CD14-positive monocyte (primary cell): ENCODE results near the gene CARM1. TPM values are rescaled to one million over a fixed set of nuclear protein-coding genes. Genes with fewer than 3 reads are reported as not detected.

Experiments
- DNase-seq, 3 donors: peaks; one replicate each; pipeline ENCODE4 v3.0.0-alpha.2; 2011 to 2022
- H2AFZ ChIP-seq: 2 replicates; pipeline ENCODE4 v1.6.0; 2012; ENCODE audit warnings: mild to moderate bottlenecking, low read depth, low read length, inconsistent platforms; ENCODE audit not compliant: insufficient read depth, poor library complexity, severe bottlenecking
- H3K27ac ChIP-seq, 2 donors: 1 replicate in 1 of 2; 2 replicates in 1 of 2; pipeline ENCODE4 v1.5.1; 2012 to 2013; ENCODE audit warnings: low read length in 2 of 2, control low read depth in 1 of 2, inconsistent platforms in 1 of 2, low read depth in 1 of 2, mild to moderate bottlenecking in 1 of 2
- H3K27me3 ChIP-seq, 2 donors: one replicate each; pipeline versions ENCODE4 v1.6.0 to v1.6.1; 2011 to 2013; ENCODE audit warnings: low read length in 2 of 2; ENCODE audit not compliant: control insufficient read depth in 2 of 2, insufficient read depth in 2 of 2
- H3K36me3 ChIP-seq, 2 donors: replicated peaks in 1 of 2; 1 replicate in 1 of 2; 2 replicates in 1 of 2; pipeline versions ENCODE4 v1.5.1 to v1.6.1; 2012 to 2013; ENCODE audit warnings: low read length in 2 of 2, control low read depth in 1 of 2, inconsistent platforms in 1 of 2, mild to moderate bottlenecking in 1 of 2; ENCODE audit not compliant: insufficient read depth in 2 of 2, control insufficient read depth in 1 of 2
- H3K4me1 ChIP-seq, 2 donors: 1 replicate in 1 of 2; 2 replicates in 1 of 2; pipeline versions ENCODE4 v1.5.1 to v1.6.1; 2012 to 2013; ENCODE audit warnings: low read length in 2 of 2, control low read depth in 1 of 2, inconsistent platforms in 1 of 2, mild to moderate bottlenecking in 1 of 2, moderate library complexity in 1 of 2; ENCODE audit not compliant: insufficient read depth in 2 of 2, control insufficient read depth in 1 of 2
- H3K4me2 ChIP-seq: replicated peaks from 2 replicates; pipeline ENCODE3; 2012; ENCODE audit warnings: low read length, moderate library complexity, mild to moderate bottlenecking; ENCODE audit not compliant: poor library complexity, severe bottlenecking; ENCODE audit errors: extremely low read depth
- H3K4me3 ChIP-seq, 3 experiments: fragments of 200-600 bp in 1 of 3; sonication (generic) in 1 of 3; replicated peaks in 1 of 3; 1 replicate in 2 of 3; 2 replicates in 1 of 3; pipeline ENCODE4 v1.5.1; 2011 to 2013; ENCODE audit warnings: low read length in 3 of 3, mild to moderate bottlenecking in 3 of 3, control low read depth in 2 of 3, low read depth in 2 of 3, inconsistent platforms in 1 of 3, moderate library complexity in 1 of 3
- H3K79me2 ChIP-seq: 2 replicates; pipeline ENCODE4 v1.6.0; 2012; ENCODE audit warnings: mild to moderate bottlenecking, control low read depth, inconsistent platforms, low read length, moderate library complexity; ENCODE audit not compliant: insufficient read depth
- H3K9ac ChIP-seq: 2 replicates; pipeline ENCODE4 v1.6.0; 2017; ENCODE audit warnings: low read length, mild to moderate bottlenecking; ENCODE audit not compliant: insufficient read depth, poor library complexity, severe bottlenecking
- H3K9me3 ChIP-seq, 2 donors: replicated peaks in 1 of 2; 1 replicate in 1 of 2; 2 replicates in 1 of 2; pipeline versions ENCODE4 v1.5.1 to v1.6.1; 2012 to 2013; ENCODE audit warnings: low read length in 2 of 2, control low read depth in 1 of 2; ENCODE audit not compliant: control insufficient read depth in 1 of 2, insufficient read depth in 1 of 2
- H4K20me1 ChIP-seq: 2 replicates; pipeline ENCODE4 v1.6.0; 2012; ENCODE audit warnings: mild to moderate bottlenecking, low read length, control low read depth, moderate library complexity; ENCODE audit not compliant: insufficient read depth
- H3K27ac Mint-ChIP-seq, 7 donors: one replicate each; pipeline ENCODE4 v1.8.0; 2020; ENCODE audit warnings: mild to moderate bottlenecking in 7 of 7, mixed read lengths in 7 of 7, moderate library complexity in 6 of 7, inconsistent platforms in 2 of 7
- H3K27me3 Mint-ChIP-seq, 3 donors: one replicate each; pipeline ENCODE4 v1.8.0; 2021 to 2022; ENCODE audit warnings: low read depth in 3 of 3, mild to moderate bottlenecking in 3 of 3, mixed read lengths in 3 of 3, moderate library complexity in 3 of 3, inconsistent platforms in 1 of 3
- H3K36me3 Mint-ChIP-seq, 2 donors: one replicate each; pipeline ENCODE4 v1.8.0; 2020; ENCODE audit warnings: mixed read lengths in 2 of 2, inconsistent platforms in 1 of 2, mild to moderate bottlenecking in 1 of 2
- H3K4me1 Mint-ChIP-seq: one replicate; pipeline ENCODE4 v1.8.0; 2020; ENCODE audit warnings: mild to moderate bottlenecking, mixed read lengths
- H3K4me3 Mint-ChIP-seq, 2 donors: one replicate each; pipeline ENCODE4 v1.8.0; 2020; ENCODE audit warnings: mild to moderate bottlenecking in 2 of 2, mixed read lengths in 2 of 2, moderate library complexity in 1 of 2
- H3K9me3 Mint-ChIP-seq, 7 donors: one replicate each; pipeline ENCODE4 v1.8.0; 2020 to 2022; ENCODE audit warnings: mixed read lengths in 7 of 7, mild to moderate bottlenecking in 6 of 7, moderate library complexity in 6 of 7, inconsistent platforms in 2 of 7
- WGBS: methylation state at CpG from one replicate; pipeline ENCODE4 v1.1.5; 2013; ENCODE audit warnings: missing lambda C conversion rate; ENCODE audit not compliant: insufficient coverage; 5-methylcytosine and 5-hydroxymethylcytosine counted together
- intact Hi-C, 2 donors: fragments of 100-400 bp; cut with micrococcal nuclease; formaldehyde crosslinking; loops; one replicate each; pipeline versions ENCODE4 v1.15.0 to v1.15.1; 2023
- polyA plus RNA-seq, 3 donors: library from polyadenylated mRNA; depleted of rRNA in 1 of 3; unstranded in 2 of 3; stranded (reverse) in 1 of 3; fragments of 300-500 nt in 2 of 3; fragments of >200 nt in 1 of 3; fragmentation: Illumina TruSeq in 2 of 3; gene quantifications; 1 replicate in 2 of 3; 2 replicates in 1 of 3; pipeline ENCODE4 v1.2.3, GENCODE V29; 2012 to 2021
- TF ChIP-seq, protein P1 (sequence below): fragments of 200-600 bp; IDR thresholded peaks from one replicate; pipeline ENCODE4 v1.8.0; 2022; ENCODE audit warnings: antibody characterized with exemption, mild to moderate bottlenecking

The CARM1 gene
- polyA plus RNA-seq, 3 donors = 0.17 to 26.3 (median 0.29) TPM

DNA sequence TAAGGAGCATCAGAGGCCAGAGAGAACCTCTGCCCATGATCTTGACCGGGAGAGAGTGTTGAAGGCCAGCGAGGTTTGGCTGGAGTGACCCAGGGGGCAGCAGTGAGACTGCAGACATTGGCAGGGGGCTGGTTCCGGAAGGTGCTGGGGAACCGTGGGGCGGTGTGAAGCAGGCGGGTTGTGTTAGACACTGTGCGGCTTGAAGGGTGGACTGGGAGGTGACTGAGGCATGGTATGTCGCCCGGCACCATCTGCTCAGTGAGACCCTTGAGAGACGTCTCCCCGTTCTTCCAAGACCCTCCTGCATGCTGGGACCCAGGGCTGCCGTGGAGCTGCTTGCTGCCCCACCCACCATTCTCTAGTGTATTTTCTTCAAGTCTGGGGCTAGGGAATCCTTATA is 24.6 kb downstream of the CARM1 start:
- Histone ChIP-seq H3K4me2 (no peak overlapping the region), H3K9me3 (no peaks in the 10 kb centered on the region), H3K9ac (no peak overlapping the region), H3K36me3 (no peaks in the 10 kb centered on the region), H3K79me2 (peaks cover 11% of the 10 kb centered on the region), H4K20me1 (peaks cover 60% of the 10 kb centered on the region), H3K27me3 (no peaks in the 10 kb centered on the region), H2AFZ (no peak overlapping the region), H3K4me3 (no peak overlapping the region), H3K27ac (no peak overlapping the region), H3K4me1 (peaks cover 7 to 11% of the 10 kb centered on the region in 2 donors)
- Mint-ChIP-seq H3K4me3 (no peak overlapping the region), H3K27me3 (peaks cover 0 to 1% (median 0%) of the 10 kb centered on the region in 3 donors), H3K36me3 (peaks cover 0 to 15% of the 10 kb centered on the region in 2 donors), H3K27ac (peak overlapping the region in 1 of 7 donors; percentile 72), H3K9me3 (peaks cover 0 to 2% (median 0%) of the 10 kb centered on the region in 7 donors), H3K4me1 (peaks cover 11% of the 10 kb centered on the region)
- DNase-seq = no peak
- TF ChIP-seq, protein P1, sequence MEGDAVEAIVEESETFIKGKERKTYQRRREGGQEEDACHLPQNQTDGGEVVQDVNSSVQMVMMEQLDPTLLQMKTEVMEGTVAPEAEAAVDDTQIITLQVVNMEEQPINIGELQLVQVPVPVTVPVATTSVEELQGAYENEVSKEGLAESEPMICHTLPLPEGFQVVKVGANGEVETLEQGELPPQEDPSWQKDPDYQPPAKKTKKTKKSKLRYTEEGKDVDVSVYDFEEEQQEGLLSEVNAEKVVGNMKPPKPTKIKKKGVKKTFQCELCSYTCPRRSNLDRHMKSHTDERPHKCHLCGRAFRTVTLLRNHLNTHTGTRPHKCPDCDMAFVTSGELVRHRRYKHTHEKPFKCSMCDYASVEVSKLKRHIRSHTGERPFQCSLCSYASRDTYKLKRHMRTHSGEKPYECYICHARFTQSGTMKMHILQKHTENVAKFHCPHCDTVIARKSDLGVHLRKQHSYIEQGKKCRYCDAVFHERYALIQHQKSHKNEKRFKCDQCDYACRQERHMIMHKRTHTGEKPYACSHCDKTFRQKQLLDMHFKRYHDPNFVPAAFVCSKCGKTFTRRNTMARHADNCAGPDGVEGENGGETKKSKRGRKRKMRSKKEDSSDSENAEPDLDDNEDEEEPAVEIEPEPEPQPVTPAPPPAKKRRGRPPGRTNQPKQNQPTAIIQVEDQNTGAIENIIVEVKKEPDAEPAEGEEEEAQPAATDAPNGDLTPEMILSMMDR = no peak
- intact Hi-C loops = no loop called here
- WGBS = 97% methylated on average over 7 of the region's 12 CpGs

DNA sequence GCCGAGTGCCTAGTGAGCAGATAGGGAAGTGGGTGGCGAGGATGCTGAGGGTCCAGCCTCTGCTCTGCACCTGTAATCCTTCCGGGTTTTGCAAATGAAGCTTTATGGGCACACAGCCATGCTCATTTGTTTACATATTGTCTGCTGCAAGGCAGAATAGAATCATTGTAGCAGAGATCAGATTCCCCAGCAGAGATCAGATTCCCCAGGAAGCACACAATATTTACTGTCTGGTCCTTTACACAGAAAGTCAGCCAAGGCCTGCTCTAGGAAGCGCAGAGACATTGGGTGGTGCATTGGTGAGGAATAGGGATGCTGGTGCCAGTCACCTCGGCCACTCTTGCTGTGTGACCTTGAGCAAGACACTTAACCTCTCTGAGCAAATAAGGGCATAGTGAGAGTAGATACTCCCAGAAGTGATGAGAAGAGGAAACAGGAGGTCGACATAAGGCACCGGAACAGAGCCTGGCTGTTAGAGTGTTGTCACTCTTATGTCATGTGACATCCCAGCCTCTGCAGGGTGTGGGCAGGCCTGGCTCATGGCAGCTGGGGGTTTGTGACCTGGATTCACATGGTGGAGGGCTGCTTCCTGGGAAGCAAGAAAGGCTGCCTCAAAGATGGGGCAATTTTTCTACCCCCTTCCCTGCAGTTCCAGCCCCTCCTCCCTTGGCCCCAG is 25.6 kb downstream of the CARM1 start:
- Histone ChIP-seq H3K27me3 (no peaks in the 10 kb centered on the region), H3K79me2 (peaks cover 11% of the 10 kb centered on the region), H3K9ac (no peak overlapping the region), H3K36me3 (no peaks in the 10 kb centered on the region), H4K20me1 (peaks cover 52% of the 10 kb centered on the region), H3K4me1 (peaks cover 7 to 11% of the 10 kb centered on the region in 2 donors), H3K4me2 (no peak overlapping the region), H2AFZ (no peak overlapping the region), H3K9me3 (no peaks in the 10 kb centered on the region), H3K27ac (peak overlapping the region in 1 of 2 donors; percentile 45), H3K4me3 (no peak overlapping the region)
- Mint-ChIP-seq H3K9me3 (peaks cover 0 to 2% (median 0%) of the 10 kb centered on the region in 7 donors), H3K4me3 (no peak overlapping the region), H3K36me3 (peaks cover 0 to 12% of the 10 kb centered on the region in 2 donors), H3K27ac (peak overlapping the region in 4 of 7 donors; percentile 27 to 47 (median 42)), H3K4me1 (peaks cover 11% of the 10 kb centered on the region), H3K27me3 (peaks cover 0 to 1% (median 0%) of the 10 kb centered on the region in 3 donors)
- TF ChIP-seq, protein P1 = no peak
- no peak for DNase-seq
- intact Hi-C loops = no loop called here
- WGBS = 71% methylated on average over 7 of the region's 7 CpGs
